Activated naive CD4-positive, alpha-beta T cell treated with anti-CD3 and anti-CD28 coated beads, Interleukin-2, amount 50 U/mL, for 24 hours (primary cell): ENCODE data around the gene TMEM132C.

Experiments
- H3K27ac Mint-ChIP-seq: one replicate; pipeline ENCODE4 v1.8.0; 2021; ENCODE audit warnings: mild to moderate bottlenecking, mixed read lengths
- H3K27me3 Mint-ChIP-seq: one replicate; pipeline ENCODE4 v1.8.0; 2021; ENCODE audit warnings: mixed read lengths
- H3K36me3 Mint-ChIP-seq: one replicate; pipeline ENCODE4 v1.8.0; 2021; ENCODE audit warnings: mixed read lengths
- H3K4me1 Mint-ChIP-seq: one replicate; pipeline ENCODE4 v1.8.0; 2021; ENCODE audit warnings: mixed read lengths
- H3K4me3 Mint-ChIP-seq: one replicate; pipeline ENCODE4 v1.8.0; 2021; ENCODE audit warnings: mild to moderate bottlenecking, mixed read lengths
- H3K9me3 Mint-ChIP-seq: one replicate; pipeline ENCODE4 v1.8.0; 2021; ENCODE audit warnings: mixed read lengths

TMEM132C gene

GRCh38 chr12:128518644-128519043 is 251.7 kb downstream of the TMEM132C start:
- Mint-ChIP-seq H3K4me3 (no peak overlapping the region), H3K36me3 (no peaks in the 10 kb centered on the region), H3K27me3 (peaks cover 1% of the 10 kb centered on the region), H3K9me3 (no peaks in the 10 kb centered on the region), H3K4me1 (no peaks in the 10 kb centered on the region), H3K27ac (no peak overlapping the region)

GRCh38 chr12:128519426-128519825 is 252.5 kb downstream of the TMEM132C start:
- Mint-ChIP-seq H3K27ac (no peak overlapping the region), H3K9me3 (no peaks in the 10 kb centered on the region), H3K4me1 (no peaks in the 10 kb centered on the region), H3K36me3 (no peaks in the 10 kb centered on the region), H3K27me3 (peaks cover 1% of the 10 kb centered on the region), H3K4me3 (no peak overlapping the region)

GRCh38 chr12:128521981-128522380 is 255.0 kb downstream of the TMEM132C start:
- no peak overlapping the region for H3K27ac Mint-ChIP-seq
- H3K9me3 Mint-ChIP-seq = no peaks in the 10 kb centered on the region
- no peak overlapping the region for H3K4me3 Mint-ChIP-seq
- peaks cover 1% of the 10 kb centered on the region for H3K27me3 Mint-ChIP-seq
- H3K4me1 Mint-ChIP-seq = no peaks in the 10 kb centered on the region
- no peaks in the 10 kb centered on the region for H3K36me3 Mint-ChIP-seq

GRCh38 chr12:128524439-128524838 is 257.5 kb downstream of the TMEM132C start:
- Mint-ChIP-seq H3K4me1 (no peaks in the 10 kb centered on the region), H3K27me3 (peaks cover 1% of the 10 kb centered on the region)

GRCh38 chr12:128531170-128531569 is 264.2 kb downstream of the TMEM132C start:
- Mint-ChIP-seq H3K27me3 (no peaks in the 10 kb centered on the region), H3K4me3 (no peak overlapping the region), H3K9me3 (no peaks in the 10 kb centered on the region), H3K4me1 (no peaks in the 10 kb centered on the region), H3K36me3 (no peaks in the 10 kb centered on the region), H3K27ac (no peak overlapping the region)

More at GRCh38 chr12:128524439-128524838, 257.5 kb downstream of the TMEM132C start:
- H3K9me3 Mint-ChIP-seq = no peaks in the 10 kb centered on the region
- H3K4me3 Mint-ChIP-seq = no peak overlapping the region
- no peaks in the 10 kb centered on the region for H3K36me3 Mint-ChIP-seq
- H3K27ac Mint-ChIP-seq = no peak overlapping the region

- Mint-ChIP-seq H3K9me3 (peaks cover 9% of the 10 kb centered on the region), H3K4me3 (no peak overlapping the region), H3K36me3 (no peaks in the 10 kb centered on the region), H3K4me1 (no peaks in the 10 kb centered on the region), H3K27me3 (no peaks in the 10 kb centered on the region), H3K27ac (no peak overlapping the region)
Observed at GRCh38 chr12:128534906-128535305, 267.9 kb downstream of the TMEM132C start.

- peaks cover 10% of the 10 kb centered on the region for H3K9me3 Mint-ChIP-seq
Observed at GRCh38 chr12:128536810-128537209, 269.8 kb downstream of the TMEM132C start.

GRCh38 chr12:128537668-128538067 is 270.7 kb downstream of the TMEM132C start:
- no peaks in the 10 kb centered on the region for H3K36me3 Mint-ChIP-seq
- H3K27ac Mint-ChIP-seq = no peak overlapping the region
- no peaks in the 10 kb centered on the region for H3K4me1 Mint-ChIP-seq
- H3K9me3 Mint-ChIP-seq = peaks cover 10% of the 10 kb centered on the region
- H3K27me3 Mint-ChIP-seq = no peaks in the 10 kb centered on the region
- no peak overlapping the region for H3K4me3 Mint-ChIP-seq

More at GRCh38 chr12:128536810-128537209, 269.8 kb downstream of the TMEM132C start:
- H3K36me3 Mint-ChIP-seq = no peaks in the 10 kb centered on the region
- no peak overlapping the region for H3K4me3 Mint-ChIP-seq
- H3K4me1 Mint-ChIP-seq = no peaks in the 10 kb centered on the region
- no peak overlapping the region for H3K27ac Mint-ChIP-seq
- H3K27me3 Mint-ChIP-seq = no peaks in the 10 kb centered on the region

GRCh38 chr12:128542844-128543243 is 275.9 kb downstream of the TMEM132C start:
- H3K27ac Mint-ChIP-seq = no peak overlapping the region
- peaks cover 10% of the 10 kb centered on the region for H3K9me3 Mint-ChIP-seq
- no peaks in the 10 kb centered on the region for H3K4me1 Mint-ChIP-seq
- peaks cover 1% of the 10 kb centered on the region for H3K27me3 Mint-ChIP-seq
- no peak overlapping the region for H3K4me3 Mint-ChIP-seq
- H3K36me3 Mint-ChIP-seq = no peaks in the 10 kb centered on the region

- Mint-ChIP-seq H3K9me3 (peaks cover 10% of the 10 kb centered on the region), H3K4me3 (no peak overlapping the region), H3K27ac (no peak overlapping the region)
Observed at GRCh38 chr12:128543460-128543859, 276.5 kb downstream of the TMEM132C start.

GRCh38 chr12:128543971-128544370 is 277.0 kb downstream of the TMEM132C start:
- no peak overlapping the region for H3K4me3 Mint-ChIP-seq
- H3K9me3 Mint-ChIP-seq = peaks cover 6% of the 10 kb centered on the region
- no peaks in the 10 kb centered on the region for H3K36me3 Mint-ChIP-seq
- no peak overlapping the region for H3K27ac Mint-ChIP-seq
- peaks cover 1% of the 10 kb centered on the region for H3K27me3 Mint-ChIP-seq
- no peaks in the 10 kb centered on the region for H3K4me1 Mint-ChIP-seq

More at GRCh38 chr12:128543460-128543859, 276.5 kb downstream of the TMEM132C start:
- Mint-ChIP-seq H3K27me3 (peaks cover 1% of the 10 kb centered on the region), H3K36me3 (no peaks in the 10 kb centered on the region), H3K4me1 (no peaks in the 10 kb centered on the region)

- H3K36me3 Mint-ChIP-seq = no peaks in the 10 kb centered on the region
Observed at GRCh38 chr12:128548949-128549348, 282.0 kb downstream of the TMEM132C start.

GRCh38 chr12:128549601-128550218 is 282.7 kb downstream of the TMEM132C start:
- Mint-ChIP-seq H3K36me3 (no peaks in the 10 kb centered on the region), H3K4me1 (no peaks in the 10 kb centered on the region), H3K27me3 (peaks cover 1% of the 10 kb centered on the region), H3K27ac (no peak overlapping the region), H3K4me3 (no peak overlapping the region), H3K9me3 (no peaks in the 10 kb centered on the region)

More at GRCh38 chr12:128548949-128549348, 282.0 kb downstream of the TMEM132C start:
- H3K27ac Mint-ChIP-seq = no peak overlapping the region
- peaks cover 1% of the 10 kb centered on the region for H3K27me3 Mint-ChIP-seq
- H3K4me3 Mint-ChIP-seq = no peak overlapping the region
- no peaks in the 10 kb centered on the region for H3K4me1 Mint-ChIP-seq
- no peaks in the 10 kb centered on the region for H3K9me3 Mint-ChIP-seq

- no peaks in the 10 kb centered on the region for H3K9me3 Mint-ChIP-seq
- no peak overlapping the region for H3K27ac Mint-ChIP-seq
- no peaks in the 10 kb centered on the region for H3K27me3 Mint-ChIP-seq
- H3K4me1 Mint-ChIP-seq = no peaks in the 10 kb centered on the region
- no peaks in the 10 kb centered on the region for H3K36me3 Mint-ChIP-seq
- H3K4me3 Mint-ChIP-seq = no peak overlapping the region
Observed at GRCh38 chr12:128551266-128551665, 284.3 kb downstream of the TMEM132C start.

GRCh38 chr12:128554546-128555304 is 287.8 kb downstream of the TMEM132C start:
- Mint-ChIP-seq H3K9me3 (no peaks in the 10 kb centered on the region), H3K36me3 (no peaks in the 10 kb centered on the region), H3K4me3 (no peak overlapping the region), H3K4me1 (no peaks in the 10 kb centered on the region), H3K27me3 (no peaks in the 10 kb centered on the region), H3K27ac (no peak overlapping the region)

GRCh38 chr12:128557231-128557630 is 290.3 kb downstream of the TMEM132C start:
- no peaks in the 10 kb centered on the region for H3K36me3 Mint-ChIP-seq
- H3K4me1 Mint-ChIP-seq = no peaks in the 10 kb centered on the region
- H3K27me3 Mint-ChIP-seq = peaks cover 2% of the 10 kb centered on the region
- H3K27ac Mint-ChIP-seq = no peak overlapping the region
- no peaks in the 10 kb centered on the region for H3K9me3 Mint-ChIP-seq
- H3K4me3 Mint-ChIP-seq = no peak overlapping the region
